SK-N-SH (cell line): ENCODE data around the gene FN3K.

Experiments used
- EZH2phosphoT487 ChIP-seq: fragments of 200-600 bp; sonication (generic); IDR thresholded peaks from 2 replicates; pipeline ENCODE4 v1.6.1; 2017; ENCODE audit warnings: low read depth, mixed run types, mild to moderate bottlenecking, antibody characterized with exemption, moderate library complexity, borderline replicate concordance
- POLR2AphosphoS5 ChIP-seq: IDR thresholded peaks from 2 replicates; pipeline ENCODE4 v1.6.1; 2012; ENCODE audit warnings: low read depth, low read length
- REST ChIP-seq: IDR thresholded peaks from 2 replicates; pipeline ENCODE4 v1.6.1; 2012; ENCODE audit warnings: mild to moderate bottlenecking, low read depth, low read length, moderate library complexity
- TF ChIP-seq, protein P1 (sequence below): fragments of 200-600 bp; sonication (generic); IDR thresholded peaks from 2 replicates; pipeline ENCODE4 v1.6.1; 2017; ENCODE audit warnings: antibody characterized with exemption, mild to moderate bottlenecking, moderate library complexity

DNA sequence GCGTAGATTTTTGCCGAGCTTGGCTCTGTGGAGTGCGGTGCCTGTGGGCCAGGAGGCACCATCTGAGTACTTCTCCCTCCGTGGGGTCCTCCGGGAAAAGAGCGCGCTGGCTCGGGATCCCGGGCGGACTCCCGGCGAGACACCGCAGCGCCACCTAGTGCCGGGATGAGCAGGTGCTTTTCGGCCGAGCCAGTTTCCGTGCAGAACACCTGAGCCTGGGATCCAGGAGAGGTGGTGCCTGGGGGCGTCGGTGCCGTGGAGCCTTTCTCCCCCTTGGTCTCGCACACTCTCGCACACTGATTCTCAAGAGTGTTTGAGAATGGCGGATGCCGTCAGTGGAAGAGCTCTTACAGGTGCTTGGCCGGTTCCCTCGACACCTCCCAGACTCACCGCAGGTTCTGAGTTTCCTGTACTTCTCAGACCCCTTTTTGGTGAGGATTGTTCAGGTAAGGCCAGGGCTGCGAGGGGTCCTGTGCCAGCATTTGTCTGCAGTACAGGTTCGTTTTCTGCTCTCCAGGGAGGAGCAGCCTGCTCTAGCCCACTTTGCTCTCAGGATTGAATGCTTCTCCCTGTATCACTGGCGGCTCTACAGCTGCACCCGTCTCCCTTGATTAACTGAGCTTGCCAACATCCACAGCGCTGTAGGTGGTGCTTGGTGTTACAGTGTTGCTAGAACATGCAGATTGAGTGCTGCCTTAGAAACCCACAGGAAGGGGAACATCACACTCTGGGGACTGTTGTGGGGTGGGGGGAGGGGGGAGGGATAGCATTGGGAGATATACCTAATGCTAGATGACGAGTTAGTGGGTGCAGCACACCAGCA lies 39.8 kb downstream of the FN3K start:
- TF ChIP-seq, protein P1, sequence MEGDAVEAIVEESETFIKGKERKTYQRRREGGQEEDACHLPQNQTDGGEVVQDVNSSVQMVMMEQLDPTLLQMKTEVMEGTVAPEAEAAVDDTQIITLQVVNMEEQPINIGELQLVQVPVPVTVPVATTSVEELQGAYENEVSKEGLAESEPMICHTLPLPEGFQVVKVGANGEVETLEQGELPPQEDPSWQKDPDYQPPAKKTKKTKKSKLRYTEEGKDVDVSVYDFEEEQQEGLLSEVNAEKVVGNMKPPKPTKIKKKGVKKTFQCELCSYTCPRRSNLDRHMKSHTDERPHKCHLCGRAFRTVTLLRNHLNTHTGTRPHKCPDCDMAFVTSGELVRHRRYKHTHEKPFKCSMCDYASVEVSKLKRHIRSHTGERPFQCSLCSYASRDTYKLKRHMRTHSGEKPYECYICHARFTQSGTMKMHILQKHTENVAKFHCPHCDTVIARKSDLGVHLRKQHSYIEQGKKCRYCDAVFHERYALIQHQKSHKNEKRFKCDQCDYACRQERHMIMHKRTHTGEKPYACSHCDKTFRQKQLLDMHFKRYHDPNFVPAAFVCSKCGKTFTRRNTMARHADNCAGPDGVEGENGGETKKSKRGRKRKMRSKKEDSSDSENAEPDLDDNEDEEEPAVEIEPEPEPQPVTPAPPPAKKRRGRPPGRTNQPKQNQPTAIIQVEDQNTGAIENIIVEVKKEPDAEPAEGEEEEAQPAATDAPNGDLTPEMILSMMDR, result peak; percentile 94
- no peak for TF ChIP-seq EZH2phosphoT487
- TF ChIP-seq POLR2AphosphoS5, result no peak
- no peak for TF ChIP-seq REST
